Neural progenitor cell (in vitro differentiated cells): ENCODE data around the gene TAF11. TPM values are rescaled to one million over a fixed set of nuclear protein-coding genes. Genes with fewer than 3 reads are reported as not detected.

Source experiments
- DNase-seq: peaks from one replicate; pipeline ENCODE4 v3.0.0-alpha.2; 2016; ENCODE audit warnings: low spot score
- H2AFZ ChIP-seq: fragments of 200-600 bp; sonication (generic); replicated peaks from 2 replicates; pipeline ENCODE4 v1.6.1; 2016; ENCODE audit warnings: antibody characterized with exemption
- H3F3A ChIP-seq: fragments of 200-600 bp; sonication (generic); 2 replicates; pipeline ENCODE4 v1.6.1; 2016; ENCODE audit warnings: antibody characterized with exemption, low read depth
- H3K27ac ChIP-seq: fragments of 200-600 bp; sonication (generic); 2 replicates; pipeline ENCODE4 v1.5.1; 2016; ENCODE audit warnings: mild to moderate bottlenecking
- H3K27me3 ChIP-seq: fragments of 200-600 bp; sonication (generic); 2 replicates; pipeline ENCODE4 v1.6.1; 2016; ENCODE audit warnings: mild to moderate bottlenecking, moderate library complexity
- H3K36me3 ChIP-seq: fragments of 200-600 bp; sonication (generic); 2 replicates; pipeline ENCODE4 v1.5.1; 2016
- H3K4me1 ChIP-seq: fragments of 200-600 bp; sonication (generic); 2 replicates; pipeline ENCODE4 v1.6.1; 2016; ENCODE audit warnings: mixed run types
- H3K4me2 ChIP-seq: fragments of 200-600 bp; sonication (generic); 2 replicates; pipeline ENCODE4 v1.6.1; 2016
- H3K4me3 ChIP-seq: fragments of 200-600 bp; sonication (generic); 2 replicates; pipeline ENCODE4 v1.5.1; 2016
- H3K79me2 ChIP-seq: fragments of 200-600 bp; sonication (generic); 2 replicates; pipeline ENCODE4 v1.6.1; 2016; ENCODE audit warnings: low read depth
- H3K9ac ChIP-seq: fragments of 200-600 bp; sonication (generic); 2 replicates; pipeline ENCODE4 v1.6.1; 2016
- H3K9me3 ChIP-seq: fragments of 200-600 bp; sonication (generic); 2 replicates; pipeline ENCODE4 v1.5.1; 2016; ENCODE audit warnings: low read depth
- H4K20me1 ChIP-seq: fragments of 200-600 bp; sonication (generic); 2 replicates; pipeline ENCODE4 v1.6.1; 2016; ENCODE audit warnings: low read depth
- H3K27ac Mint-ChIP-seq: 3 replicates; pipeline ENCODE4 v1.8.0; 2021; ENCODE audit warnings: mixed read lengths
- H3K27me3 Mint-ChIP-seq: 2 replicates; pipeline ENCODE4 v1.8.0; 2022; ENCODE audit warnings: low read depth, mild to moderate bottlenecking, inconsistent platforms, moderate library complexity, mixed read lengths; ENCODE audit not compliant: insufficient read depth
- H3K36me3 Mint-ChIP-seq: 3 replicates; pipeline ENCODE4 v1.8.0; 2021; ENCODE audit warnings: mixed read lengths
- H3K4me1 Mint-ChIP-seq: 3 replicates; pipeline ENCODE4 v1.8.0; 2021; ENCODE audit warnings: mixed read lengths
- H3K4me3 Mint-ChIP-seq: 3 replicates; pipeline ENCODE4 v1.8.0; 2021; ENCODE audit warnings: mild to moderate bottlenecking, moderate library complexity, mixed read lengths
- H3K9me3 Mint-ChIP-seq: 3 replicates; pipeline ENCODE4 v1.8.0; 2020; ENCODE audit warnings: mixed read lengths
- EZH2 ChIP-seq: fragments of 200-600 bp; sonication (generic); IDR thresholded peaks from 2 replicates; pipeline ENCODE4 v1.6.1; 2017; ENCODE audit warnings: antibody characterized with exemption, mild to moderate bottlenecking, moderate library complexity
- EZH2phosphoT487 ChIP-seq: fragments of 200-600 bp; sonication (generic); IDR thresholded peaks from 2 replicates; pipeline ENCODE4 v1.6.1; 2017; ENCODE audit warnings: antibody characterized with exemption
- total RNA-seq: library from RNA; depleted of rRNA; stranded (reverse); fragments of >200 nt; gene quantifications from 2 replicates; pipeline ENCODE4 v1.2.3, GENCODE V29; 2015; ENCODE audit warnings: low replicate concordance
- TF ChIP-seq, protein P1 (sequence below): fragments of 200-600 bp; sonication (generic); IDR thresholded peaks from 2 replicates; pipeline ENCODE4 v1.5.1; 2017; ENCODE audit warnings: antibody characterized with exemption, mild to moderate bottlenecking

Gene TAF11
- total RNA-seq, 1 donor from 2014 or later: 75.0 TPM

GRCh38 chr6:34875292-34876213 is 12.3 kb downstream of the TAF11 start:
- Histone ChIP-seq H3F3A (peaks cover 24% of the 10 kb centered on the region), H3K36me3 (peaks cover under 1% of the 10 kb centered on the region), H3K9me3 (no peaks in the 10 kb centered on the region), H3K79me2 (no peaks in the 10 kb centered on the region), H3K27ac (no peak overlapping the region), H3K27me3 (no peaks in the 10 kb centered on the region), H3K4me1 (no peaks in the 10 kb centered on the region), H3K9ac (no peak overlapping the region), H2AFZ (no peak overlapping the region), H3K4me2 (no peak overlapping the region), H4K20me1 (no peaks in the 10 kb centered on the region), H3K4me3 (no peak overlapping the region)
- Mint-ChIP-seq H3K4me3 (no peak overlapping the region), H3K27ac (no peak overlapping the region), H3K9me3 (no peaks in the 10 kb centered on the region), H3K4me1 (no peaks in the 10 kb centered on the region), H3K36me3 (peaks cover 10% of the 10 kb centered on the region), H3K27me3 (no peaks in the 10 kb centered on the region)
- TF ChIP-seq EZH2phosphoT487 (no peak), EZH2 (no peak)
- TF ChIP-seq, protein P1, sequence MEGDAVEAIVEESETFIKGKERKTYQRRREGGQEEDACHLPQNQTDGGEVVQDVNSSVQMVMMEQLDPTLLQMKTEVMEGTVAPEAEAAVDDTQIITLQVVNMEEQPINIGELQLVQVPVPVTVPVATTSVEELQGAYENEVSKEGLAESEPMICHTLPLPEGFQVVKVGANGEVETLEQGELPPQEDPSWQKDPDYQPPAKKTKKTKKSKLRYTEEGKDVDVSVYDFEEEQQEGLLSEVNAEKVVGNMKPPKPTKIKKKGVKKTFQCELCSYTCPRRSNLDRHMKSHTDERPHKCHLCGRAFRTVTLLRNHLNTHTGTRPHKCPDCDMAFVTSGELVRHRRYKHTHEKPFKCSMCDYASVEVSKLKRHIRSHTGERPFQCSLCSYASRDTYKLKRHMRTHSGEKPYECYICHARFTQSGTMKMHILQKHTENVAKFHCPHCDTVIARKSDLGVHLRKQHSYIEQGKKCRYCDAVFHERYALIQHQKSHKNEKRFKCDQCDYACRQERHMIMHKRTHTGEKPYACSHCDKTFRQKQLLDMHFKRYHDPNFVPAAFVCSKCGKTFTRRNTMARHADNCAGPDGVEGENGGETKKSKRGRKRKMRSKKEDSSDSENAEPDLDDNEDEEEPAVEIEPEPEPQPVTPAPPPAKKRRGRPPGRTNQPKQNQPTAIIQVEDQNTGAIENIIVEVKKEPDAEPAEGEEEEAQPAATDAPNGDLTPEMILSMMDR: no peak
- no peak for DNase-seq

- Histone ChIP-seq H3F3A (peaks cover 6% of the 10 kb centered on the region), H3K4me3 (no peak overlapping the region), H3K4me2 (no peak overlapping the region), H3K79me2 (no peaks in the 10 kb centered on the region), H3K9me3 (no peaks in the 10 kb centered on the region), H3K27me3 (no peaks in the 10 kb centered on the region), H3K9ac (no peak overlapping the region), H3K36me3 (no peaks in the 10 kb centered on the region), H2AFZ (no peak overlapping the region), H4K20me1 (no peaks in the 10 kb centered on the region), H3K4me1 (no peaks in the 10 kb centered on the region), H3K27ac (no peak overlapping the region)
- TF ChIP-seq EZH2phosphoT487: no peak
- TF ChIP-seq, protein P1: no peak
- no peak for TF ChIP-seq EZH2
- Mint-ChIP-seq H3K9me3 (no peaks in the 10 kb centered on the region), H3K4me3 (no peak overlapping the region), H3K36me3 (peaks cover 5% of the 10 kb centered on the region), H3K27ac (no peak overlapping the region), H3K27me3 (no peaks in the 10 kb centered on the region), H3K4me1 (no peaks in the 10 kb centered on the region)
- DNase-seq: no peak
These were observed 15.5 kb downstream of the TAF11 start for GRCh38 chr6:34872332-34872731.

GRCh38 chr6:34871853-34872252 is 16.0 kb downstream of the TAF11 start:
- no peaks in the 10 kb centered on the region for H3K4me1 Mint-ChIP-seq
- no peaks in the 10 kb centered on the region for H3K36me3 ChIP-seq

More at GRCh38 chr6:34871853-34872252, 16.0 kb downstream of the TAF11 start:
- H3K9ac ChIP-seq: no peak overlapping the region
- H3K27ac ChIP-seq: no peak overlapping the region
- H3K4me3 ChIP-seq: no peak overlapping the region
- Mint-ChIP-seq H3K27ac (no peak overlapping the region), H3K9me3 (no peaks in the 10 kb centered on the region), H3K27me3 (no peaks in the 10 kb centered on the region), H3K36me3 (peaks cover 5% of the 10 kb centered on the region), H3K4me3 (no peak overlapping the region)
- no peaks in the 10 kb centered on the region for H3K79me2 ChIP-seq
- no peak overlapping the region for H3K4me2 ChIP-seq
- no peak for DNase-seq
- TF ChIP-seq, protein P1: no peak
- TF ChIP-seq EZH2 (no peak), EZH2phosphoT487 (no peak)
- no peaks in the 10 kb centered on the region for H3K4me1 ChIP-seq
- H3K27me3 ChIP-seq: no peaks in the 10 kb centered on the region
- H3F3A ChIP-seq: peaks cover 2% of the 10 kb centered on the region
- no peaks in the 10 kb centered on the region for H4K20me1 ChIP-seq
- no peak overlapping the region for H2AFZ ChIP-seq
- no peaks in the 10 kb centered on the region for H3K9me3 ChIP-seq
